Activated CD4-positive, alpha-beta T cell treated with anti-CD3 and anti-CD28 coated beads, Interleukin-2, amount 50 U/mL, for 4 hours (primary cell): Measurements from ENCODE around the gene ANO7.

Source experiments
- DNase-seq, 2 experiments: peaks; one replicate each; pipeline ENCODE4 v3.0.0-alpha.2; 2020

Gene ANO7

DNA sequence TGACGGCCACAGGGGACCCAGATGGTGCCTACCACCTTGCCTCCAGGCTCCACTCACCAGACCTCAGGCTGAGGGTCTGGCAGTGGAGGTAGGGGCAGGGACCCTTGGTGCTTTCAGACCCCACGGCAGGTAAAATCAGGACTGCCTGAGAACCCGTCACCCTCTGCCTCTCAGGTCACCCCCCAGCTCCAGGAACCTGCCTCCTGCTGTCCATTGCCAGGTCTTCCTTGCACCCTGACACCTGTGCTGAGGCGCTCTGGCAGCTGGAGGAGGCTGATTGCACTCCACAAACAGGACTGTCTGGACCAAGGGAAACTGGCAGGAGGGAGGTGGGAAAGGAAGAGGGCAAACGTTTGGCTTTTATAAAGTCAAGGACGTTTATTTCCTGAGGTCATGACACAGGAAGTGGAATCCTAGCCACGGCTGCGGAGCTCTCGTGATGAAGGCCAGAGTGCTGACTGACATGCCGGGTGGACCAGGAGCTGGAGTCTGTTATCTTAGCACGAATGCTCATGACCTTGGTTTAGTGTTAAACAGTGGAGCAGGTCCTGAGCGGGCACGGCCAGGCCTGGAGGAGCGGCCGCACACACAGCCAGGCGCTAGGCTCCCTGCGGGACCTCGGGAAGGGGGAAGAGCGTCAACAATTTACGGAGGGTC lies 40.5 kb downstream of the ANO7 start:
- DNase-seq: no peak

DNA sequence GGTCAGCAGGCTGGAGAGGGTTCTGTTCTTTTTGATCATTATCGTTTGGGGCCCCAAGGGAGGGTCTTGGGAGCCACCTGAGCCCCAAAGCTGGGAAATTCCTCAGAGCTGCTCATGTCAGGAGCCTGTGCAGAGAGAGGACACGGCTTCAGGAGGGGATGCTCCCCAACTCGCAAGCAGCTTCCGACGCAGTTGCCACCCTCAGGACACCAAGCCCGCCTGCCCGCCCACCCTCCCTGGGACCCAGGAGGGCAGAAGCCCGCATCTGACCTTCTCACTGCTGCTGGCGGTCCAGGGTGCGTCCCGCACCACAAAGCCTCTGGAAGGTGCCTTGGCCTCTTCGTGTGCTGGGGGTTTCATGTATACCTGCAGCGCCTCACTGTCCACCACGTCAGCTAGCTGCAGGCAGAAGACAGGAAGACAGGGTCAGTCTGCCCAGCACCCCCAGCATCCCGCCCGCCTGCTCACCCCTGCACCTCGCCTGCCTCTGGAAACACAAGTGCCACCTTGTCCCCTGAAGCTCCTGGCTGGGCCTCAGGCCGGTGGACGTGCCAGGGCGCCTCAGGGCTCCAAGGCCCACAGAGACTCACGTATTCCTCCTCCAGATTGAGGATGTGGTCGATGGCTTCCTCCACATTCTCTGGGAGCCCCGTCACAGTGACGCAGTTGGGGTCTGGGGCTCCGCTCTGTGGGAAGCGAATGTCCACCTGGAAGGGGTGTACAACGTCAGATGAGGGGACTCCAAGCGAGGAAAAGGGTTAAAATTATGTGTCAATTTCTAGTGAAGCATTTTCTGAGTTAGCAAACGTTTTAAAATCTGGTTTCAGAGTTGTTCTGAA lies 41.3 kb downstream of the ANO7 start:
- DNase-seq: no peak

DNA sequence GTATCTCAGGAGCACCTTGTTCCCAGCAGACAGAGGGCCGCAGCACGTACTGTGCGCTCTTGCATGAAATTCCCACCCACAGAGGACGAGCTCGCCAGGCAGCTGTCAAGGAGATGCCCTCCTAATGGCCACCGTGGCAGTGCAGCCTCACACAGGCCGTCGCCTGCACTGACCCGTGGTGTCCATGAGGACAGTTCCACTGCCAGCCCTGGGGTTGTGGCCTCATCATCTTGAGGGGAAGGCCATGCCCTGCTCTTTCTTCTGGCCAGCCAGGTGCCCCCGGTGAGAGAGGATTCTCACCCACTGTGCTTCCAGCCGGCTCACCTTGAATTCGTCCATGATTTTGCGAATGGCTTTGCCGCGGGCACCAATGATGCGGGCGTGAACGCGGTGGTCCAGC lies 42.0 kb downstream of the ANO7 start:
- no peak for DNase-seq

DNA sequence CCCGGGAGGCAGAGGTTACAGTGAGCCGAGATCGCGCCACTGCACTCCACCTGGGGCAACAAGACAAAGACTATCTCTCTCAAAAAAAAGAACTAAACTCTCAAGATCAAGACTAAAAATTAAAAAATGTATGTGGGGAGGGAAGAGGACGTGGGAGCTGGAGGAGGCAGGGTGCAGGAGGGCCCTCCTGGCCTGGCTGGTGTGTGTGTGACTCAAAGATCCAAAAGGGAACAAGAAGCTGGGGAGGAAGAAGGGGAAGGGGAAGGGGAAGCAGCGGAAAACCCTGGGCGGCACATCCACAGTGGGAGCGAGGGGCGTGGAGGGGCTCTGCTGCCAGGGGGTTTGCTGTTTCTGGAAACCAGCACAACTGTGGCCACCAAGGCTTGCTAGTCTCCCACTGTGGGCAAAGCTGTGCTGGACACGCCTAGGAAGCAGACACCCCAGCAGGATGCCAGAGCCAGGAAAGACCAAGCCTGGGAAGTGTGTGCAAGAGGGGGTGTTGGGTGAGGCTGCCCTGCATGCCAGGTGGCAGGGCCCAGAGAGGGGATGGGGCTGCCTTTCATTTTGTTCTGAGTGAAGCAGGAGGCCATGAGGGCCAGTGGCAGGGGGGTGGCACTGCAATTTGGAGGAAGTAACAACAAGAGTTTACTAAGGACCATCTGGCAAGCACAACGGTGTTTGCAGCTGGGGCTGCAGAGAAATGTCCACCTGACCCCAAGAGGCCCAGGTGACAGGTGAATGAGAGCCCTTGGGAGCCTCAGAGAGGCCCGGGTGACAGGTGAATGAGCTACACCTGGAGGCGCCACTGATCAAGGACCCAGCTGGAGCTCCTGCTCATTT lies 44.5 kb downstream of the ANO7 start:
- DNase-seq: no peak

DNA sequence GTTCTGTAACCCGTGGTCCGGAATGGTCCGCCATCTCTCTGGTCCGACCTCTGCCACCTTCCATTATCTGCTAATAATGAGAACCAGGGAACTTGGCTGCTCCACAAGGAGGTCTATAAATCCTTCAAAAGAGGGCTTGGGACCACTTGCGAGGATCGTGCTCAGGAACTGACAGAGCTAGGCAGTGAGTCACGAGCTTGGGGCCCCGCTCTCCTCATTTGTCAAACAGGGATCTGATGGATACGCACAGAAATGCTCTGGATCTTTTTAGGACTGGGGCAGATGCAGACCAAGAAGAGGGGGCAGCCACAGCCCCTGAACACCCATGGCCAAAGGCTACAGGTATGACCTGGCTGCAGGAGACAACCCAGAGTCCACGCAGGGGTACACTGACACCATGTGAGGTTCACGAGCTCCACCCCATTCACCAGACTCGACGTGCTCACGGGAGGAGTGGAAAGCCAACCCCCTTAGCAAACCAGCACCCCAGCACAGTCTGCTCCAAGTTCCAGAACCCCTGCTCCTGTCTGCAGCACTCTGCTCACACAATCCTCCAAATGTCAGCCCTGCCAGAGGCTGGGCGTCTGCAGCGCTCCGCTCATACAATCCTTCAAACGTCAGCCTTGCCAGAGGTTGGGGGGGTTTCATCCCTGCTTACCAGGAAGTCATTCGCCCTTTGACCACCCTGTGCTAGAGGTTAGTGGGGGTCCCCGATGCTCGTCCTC lies 45.8 kb downstream of the ANO7 start:
- no peak for DNase-seq

DNA sequence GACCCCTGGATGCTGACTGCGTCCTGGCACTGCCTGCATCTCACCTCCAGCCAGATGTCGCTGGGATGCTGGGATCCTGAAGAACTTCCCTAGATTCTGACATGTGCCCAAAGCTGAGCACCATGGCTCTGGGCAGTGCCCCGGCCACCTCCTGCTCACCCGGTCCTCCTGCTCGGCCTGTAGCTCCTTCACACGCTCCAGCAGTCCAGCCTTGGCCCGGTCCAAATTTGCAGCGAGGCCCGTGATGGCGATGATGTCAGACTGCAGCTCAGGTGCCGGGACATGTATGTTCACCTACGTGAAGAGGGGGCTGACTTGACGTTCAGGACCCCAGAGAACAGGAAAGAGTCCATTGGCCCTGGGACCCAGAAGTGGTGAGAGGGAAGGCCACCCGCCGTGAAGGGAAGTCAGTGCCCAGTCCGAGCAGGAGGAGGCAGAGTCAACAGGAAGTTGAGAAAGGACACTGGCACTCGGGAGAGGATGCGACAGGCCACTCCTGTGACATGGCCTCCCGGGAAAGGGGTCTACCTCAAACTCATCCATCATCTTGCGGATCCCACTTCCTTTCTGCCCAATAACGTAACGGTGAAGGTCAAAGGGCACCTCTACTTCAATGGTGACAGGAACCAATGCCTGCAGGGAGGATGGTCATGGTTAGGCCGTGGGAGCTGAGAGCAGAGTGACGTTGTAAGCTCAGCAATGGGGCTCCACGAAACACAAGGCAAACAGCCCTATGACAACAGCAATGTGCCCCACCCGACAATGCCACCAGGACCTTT lies 46.7 kb downstream of the ANO7 start:
- no peak for DNase-seq

DNA sequence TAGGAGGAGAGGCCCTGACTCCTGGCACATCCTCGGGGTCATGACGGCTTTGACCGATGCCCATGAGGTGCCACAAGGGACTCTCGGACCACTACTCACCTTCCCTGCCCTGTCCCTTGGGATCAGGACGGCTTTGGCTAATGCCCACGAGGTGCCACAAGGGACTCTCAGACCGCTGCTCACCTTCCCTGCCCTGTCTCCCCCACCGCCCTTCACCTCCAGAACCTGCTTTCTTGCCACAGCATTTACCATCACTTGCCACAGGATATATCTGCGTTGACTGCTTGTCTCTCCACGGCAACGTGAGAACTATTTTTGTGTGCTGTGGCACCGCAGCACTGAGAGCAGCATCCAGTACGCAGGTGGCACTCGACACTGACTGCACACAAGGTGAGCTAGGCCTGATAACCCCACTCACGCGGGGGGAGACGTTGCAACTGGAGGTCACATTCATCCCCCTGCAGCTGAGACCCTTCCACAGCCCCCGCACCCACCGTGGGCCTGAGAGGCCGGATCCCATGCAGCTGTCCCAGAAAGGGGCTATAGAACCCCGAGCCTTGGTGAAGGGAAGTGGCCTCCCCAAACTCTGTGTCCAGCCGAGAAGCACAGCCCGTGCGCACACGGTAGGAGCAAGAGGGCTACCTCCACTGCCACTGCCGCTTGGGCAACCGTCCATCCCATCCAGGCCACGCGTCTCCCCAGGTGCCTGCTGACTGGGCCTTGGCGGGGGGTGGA lies 47.5 kb downstream of the ANO7 start:
- DNase-seq: no peak

DNA sequence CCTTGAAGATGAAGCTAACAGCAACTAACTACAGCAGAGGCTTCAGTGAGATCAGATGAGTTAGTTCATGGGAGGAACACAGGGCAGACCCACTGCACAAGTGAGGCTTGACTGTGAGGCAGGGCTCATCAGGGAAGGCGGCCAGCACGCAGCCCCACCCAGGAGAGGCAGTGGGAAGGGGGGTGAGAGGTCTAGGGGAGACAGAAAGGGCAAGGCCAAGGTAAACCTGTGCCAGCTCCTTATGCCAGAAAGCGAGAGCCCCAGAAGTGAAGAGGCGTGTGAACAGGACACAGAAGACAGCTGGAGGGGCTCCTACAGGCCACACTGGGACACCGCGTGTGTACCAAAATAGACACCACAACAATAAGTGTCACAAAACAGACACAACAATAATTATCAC lies 48.6 kb downstream of the ANO7 start:
- DNase-seq: no peak

DNA sequence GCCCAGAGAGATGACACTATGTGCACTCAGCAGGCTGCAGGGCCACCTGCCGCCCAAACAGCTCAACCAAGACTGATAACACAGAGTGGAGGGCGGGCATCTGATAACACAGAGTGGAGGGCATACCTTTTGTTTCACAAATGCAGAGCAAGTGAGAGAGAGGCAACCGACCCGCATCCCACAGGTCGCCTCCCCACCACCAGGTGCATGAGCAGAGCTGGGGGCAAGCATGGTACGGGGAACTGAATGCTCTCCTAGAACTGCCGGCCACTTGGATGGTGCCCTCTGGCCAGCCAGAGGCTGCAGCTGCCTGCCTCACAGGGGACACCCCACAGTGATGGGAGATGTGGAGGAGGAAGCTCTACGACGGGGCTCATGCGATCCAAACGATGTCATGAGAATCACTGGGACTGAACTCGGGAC lies 49.5 kb downstream of the ANO7 start:
- no peak for DNase-seq

DNA sequence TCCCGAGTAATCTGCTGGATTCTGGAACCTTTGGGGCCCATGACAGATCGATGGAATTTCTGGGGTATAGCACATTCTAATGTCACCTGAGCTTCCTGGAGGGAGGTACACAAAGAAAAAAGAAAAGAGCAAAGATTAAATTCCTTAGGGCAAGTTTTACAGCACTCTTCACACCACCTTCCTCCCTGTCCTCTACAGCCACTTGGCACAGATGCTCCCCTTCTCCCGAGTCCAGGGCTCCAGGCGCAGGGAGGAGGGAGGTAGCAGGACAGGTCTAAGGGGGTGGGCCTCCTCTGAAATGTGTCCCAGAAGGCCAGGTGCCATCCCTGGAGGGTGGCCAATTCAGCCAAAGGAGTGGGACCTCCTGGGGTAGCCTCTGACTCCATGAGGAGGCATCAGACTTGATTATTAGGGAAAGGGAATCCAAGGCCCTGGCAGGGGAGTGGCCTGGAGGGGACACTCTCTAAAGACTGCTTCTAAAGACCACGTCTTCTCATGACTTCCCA lies 50.3 kb downstream of the ANO7 start:
- no peak for DNase-seq

DNA sequence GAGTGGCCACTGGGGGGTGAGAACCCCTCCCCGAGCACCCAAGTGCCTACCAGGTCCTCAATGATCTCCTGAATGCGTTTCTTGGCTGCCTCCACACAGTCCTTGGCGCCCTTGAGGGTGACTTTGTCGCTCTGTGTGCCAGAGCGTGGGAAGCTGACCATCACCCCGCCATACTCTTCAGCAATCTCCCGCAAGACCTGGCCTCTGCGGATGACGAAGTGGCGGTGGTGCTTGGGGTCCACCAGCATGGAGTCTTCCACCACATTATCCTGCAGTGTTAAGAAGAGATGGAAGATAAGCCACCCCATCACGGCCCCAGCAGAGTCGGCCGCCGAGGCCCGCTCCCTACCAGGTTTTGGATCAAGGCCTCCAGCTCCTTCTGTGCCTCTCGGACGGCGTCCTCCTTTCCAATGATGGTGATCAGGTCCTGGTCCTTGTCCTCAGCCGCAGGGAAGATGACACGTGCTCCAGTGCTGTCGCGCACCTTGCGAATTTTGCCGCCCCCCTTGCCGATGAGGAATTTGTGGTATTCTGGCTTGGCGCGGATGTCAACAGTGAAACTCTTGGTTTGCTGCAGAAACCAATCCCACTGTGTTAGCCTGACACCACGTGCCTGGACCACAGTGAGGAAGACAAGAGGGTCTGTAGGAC lies 51.2 kb downstream of the ANO7 start:
- no peak for DNase-seq

DNA sequence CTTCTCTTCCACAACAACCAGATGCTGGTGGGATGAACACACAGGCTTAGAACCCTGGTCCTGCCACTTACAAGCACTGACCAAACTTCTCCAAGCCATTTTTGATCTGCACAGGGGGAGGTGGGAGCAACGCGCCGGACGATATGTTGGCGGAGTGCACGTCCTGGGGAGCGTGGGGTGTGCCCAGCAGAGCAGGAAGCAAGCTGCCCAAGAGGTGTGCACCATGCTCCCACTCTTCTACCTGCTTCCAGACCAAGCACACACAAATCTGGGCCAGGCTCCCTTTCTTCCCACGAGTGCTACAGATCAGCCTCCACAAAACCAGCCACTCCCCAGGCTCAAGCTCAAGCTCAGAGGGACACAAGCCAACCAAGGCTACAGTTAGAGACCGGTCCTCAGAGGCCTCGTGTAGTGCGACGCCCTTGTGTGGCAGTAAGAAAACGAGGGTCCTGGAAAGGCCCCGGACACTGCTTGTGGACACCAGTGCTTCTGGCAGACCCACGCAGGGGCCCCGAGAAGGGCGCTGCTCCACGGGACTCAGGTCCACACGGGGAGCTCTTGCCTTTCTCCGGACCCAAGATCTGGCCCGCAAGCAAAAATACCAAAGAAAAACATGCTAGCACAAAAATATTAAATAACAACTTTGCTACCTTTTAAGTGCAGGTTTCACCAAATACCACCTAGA lies 52.0 kb downstream of the ANO7 start:
- DNase-seq: no peak

DNA sequence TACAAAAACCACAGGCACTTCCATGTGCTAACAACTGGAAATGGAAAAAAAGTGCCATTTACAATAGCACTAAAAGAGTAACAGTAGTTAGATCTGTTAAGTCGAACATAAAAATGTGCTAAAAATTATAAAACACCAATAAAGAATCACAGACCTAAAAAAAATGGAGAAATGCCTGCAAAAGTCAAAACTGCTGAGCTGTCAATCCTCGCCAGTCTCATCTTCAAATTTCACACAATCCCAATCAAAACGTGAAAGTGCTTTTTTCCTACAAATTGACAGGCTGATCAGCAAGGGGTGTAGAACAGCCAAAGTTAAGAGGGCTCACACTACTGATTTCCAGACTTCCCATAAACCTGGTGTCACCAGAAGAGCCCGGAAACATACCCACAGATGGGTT lies 53.2 kb downstream of the ANO7 start:
- no peak for DNase-seq

DNA sequence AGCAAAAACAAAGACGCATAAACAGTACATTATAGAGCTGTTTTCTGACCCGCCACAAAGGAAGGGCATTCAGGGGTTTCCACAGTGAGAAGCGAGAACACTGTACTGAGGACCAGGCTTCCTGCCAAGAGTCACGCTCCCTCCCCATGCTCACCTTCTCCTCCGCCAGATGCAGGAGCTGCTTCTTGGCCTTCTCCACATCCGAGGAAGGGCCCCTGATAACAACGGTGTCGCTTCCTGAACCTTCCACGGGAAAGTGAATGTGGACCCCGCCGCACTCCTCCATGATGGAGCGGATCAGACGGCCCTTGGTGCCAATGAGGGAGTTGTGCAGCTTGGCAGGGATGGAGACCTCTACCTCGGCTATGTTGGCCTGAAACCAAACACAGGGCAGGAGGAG lies 53.8 kb downstream of the ANO7 start:
- DNase-seq: no peak

DNA sequence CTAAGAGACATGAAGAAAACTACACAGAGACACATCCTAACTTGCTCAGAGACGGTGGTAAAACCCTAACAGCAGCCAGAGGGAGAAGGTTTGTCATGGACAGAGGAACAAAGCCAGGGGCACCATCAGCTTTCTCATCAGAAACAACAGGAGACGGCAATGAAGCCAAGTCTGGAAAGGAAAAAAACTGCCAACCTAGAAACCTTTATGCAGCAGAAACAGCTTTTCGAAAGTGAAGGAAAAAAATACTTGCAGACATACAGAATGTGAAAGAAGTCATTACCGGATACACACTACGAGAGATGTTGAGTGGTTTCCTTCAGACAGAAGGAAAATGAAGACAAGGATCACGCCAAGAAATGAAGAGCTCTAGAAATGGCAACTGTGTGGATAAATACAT lies 55.9 kb downstream of the ANO7 start:
- DNase-seq: no peak

DNA sequence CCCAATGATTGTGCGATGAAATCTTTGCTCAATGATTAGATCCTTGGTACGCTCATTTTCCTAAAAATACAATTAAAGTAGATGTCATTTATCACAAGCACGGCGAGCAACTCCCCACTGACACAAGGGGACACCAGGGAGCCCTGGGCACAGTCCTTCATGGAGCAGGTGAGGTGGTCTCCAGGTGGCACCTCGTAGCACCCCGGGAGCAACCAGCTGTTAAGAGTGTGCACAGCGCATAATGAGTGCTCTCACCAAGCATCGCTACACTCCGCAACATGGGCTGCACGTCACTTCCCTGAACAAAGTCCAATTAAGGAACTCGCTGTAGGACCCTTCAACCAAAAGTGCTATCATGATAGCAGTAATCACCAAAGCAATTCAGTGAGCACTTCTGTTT lies 59.8 kb downstream of the ANO7 start:
- DNase-seq: no peak

DNA sequence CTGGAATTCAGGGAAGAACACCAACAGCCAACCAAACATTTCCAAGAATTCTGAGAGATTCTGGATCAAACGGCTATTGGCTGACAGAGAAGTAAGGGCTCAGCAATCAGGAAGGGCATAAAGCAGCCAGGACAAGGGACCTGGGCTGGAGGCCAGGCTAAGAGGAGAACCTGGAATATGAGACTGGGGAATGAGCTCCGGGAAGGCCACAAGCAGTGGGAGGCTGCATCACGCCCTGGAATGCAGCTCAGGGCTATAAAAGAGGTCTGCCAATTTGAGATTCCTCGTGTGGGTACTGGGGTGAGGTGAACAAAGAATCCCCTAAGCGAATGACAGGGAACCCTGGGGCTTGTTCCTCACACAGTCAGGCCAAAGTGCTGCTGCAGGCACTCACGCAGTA lies 60.4 kb downstream of the ANO7 start:
- DNase-seq: no peak

DNA sequence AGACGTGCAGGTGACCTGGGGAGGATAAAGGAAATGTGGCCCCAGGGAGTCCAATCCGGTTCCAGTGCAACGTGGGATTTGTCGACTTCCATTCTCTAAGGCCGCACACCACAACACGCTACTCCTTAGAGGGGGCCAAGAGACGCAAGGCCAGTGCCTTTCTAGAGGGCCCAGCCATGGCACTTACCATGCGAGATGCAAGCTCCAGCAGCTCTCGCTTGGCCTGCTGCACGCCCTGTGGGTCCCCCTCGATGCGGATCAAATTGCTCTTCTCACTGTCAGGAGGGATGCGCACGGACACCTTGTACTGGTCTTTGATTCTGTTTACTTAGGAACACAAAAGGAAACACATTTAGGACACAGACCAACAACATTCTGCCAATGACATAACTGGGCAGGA lies 61.2 kb downstream of the ANO7 start:
- DNase-seq: no peak

DNA sequence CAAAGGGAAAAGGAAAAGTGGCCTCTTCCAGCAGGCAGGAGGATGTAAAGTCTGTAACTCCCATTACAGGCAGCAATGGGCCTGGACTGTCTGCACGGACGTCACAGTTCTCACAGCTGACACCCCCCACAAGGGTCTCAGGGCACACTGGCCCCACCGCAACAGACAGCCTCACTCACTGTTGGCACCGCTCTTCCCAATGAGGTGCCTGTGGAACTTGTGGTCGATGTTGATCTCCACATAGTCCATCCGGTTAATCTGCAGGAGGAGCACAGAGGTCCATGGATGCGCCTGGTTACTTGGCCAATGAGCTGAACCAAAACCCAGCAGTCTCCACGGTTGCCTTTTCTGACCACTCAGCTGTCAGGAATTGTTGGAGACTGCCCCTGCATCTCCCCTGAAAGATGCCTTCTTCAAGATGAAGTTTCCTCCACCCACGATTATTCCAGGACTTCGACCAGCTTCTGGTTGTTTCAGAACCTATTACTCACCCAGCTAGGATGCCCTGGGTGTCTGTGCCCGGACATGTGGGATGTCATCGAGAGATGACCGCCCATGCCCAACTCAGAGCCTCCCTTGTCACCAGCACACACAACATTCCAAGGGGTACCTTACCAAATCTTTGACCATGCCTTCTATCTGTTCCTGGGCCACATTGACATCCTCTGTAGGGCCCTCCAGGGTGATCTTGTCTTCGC lies 64.5 kb downstream of the ANO7 start:
- DNase-seq: no peak
